AG04450 (cell line): ENCODE measurements around the gene ALOX12B. TPM values are rescaled to one million over a fixed set of nuclear protein-coding genes. Genes with fewer than 3 reads are reported as not detected.

Source experiments
- CTCF ChIA-PET: fragments of 300-600, 350-600 bp; formaldehyde crosslinking; extraction: SDS; loops from one replicate; lab custom pipeline; 2022; ENCODE audit warnings: antibody characterized with exemption, inconsistent platforms; lab: Charles Lee
- POLR2A ChIA-PET: fragments of 350-600 bp; formaldehyde crosslinking; extraction: SDS; loops from one replicate; lab custom pipeline; 2021; ENCODE audit warnings: antibody characterized with exemption, inconsistent platforms; lab: Yijun Ruan, JAX
- DNase-seq: peaks from one replicate; pipeline ENCODE4 v3.0.0-alpha.2; 2011; ENCODE audit warnings: low read depth, low spot score
- H3K27ac ChIP-seq: one replicate; pipeline ENCODE4 v1.5.1; 2012; ENCODE audit warnings: low read depth, low read length, control low read depth
- H3K27me3 ChIP-seq: one replicate; pipeline ENCODE4 v1.6.0; 2012; ENCODE audit warnings: low read length; ENCODE audit not compliant: control insufficient read depth, insufficient read depth
- H3K4me3 ChIP-seq: 2 replicates; pipeline ENCODE4 v1.5.1; 2011; ENCODE audit warnings: mild to moderate bottlenecking, low read depth, low read length, control low read depth
- H3K9me3 ChIP-seq: 2 replicates; pipeline ENCODE4 v1.5.1; 2012; ENCODE audit warnings: low read length; ENCODE audit not compliant: control insufficient read depth, insufficient read depth
- polyA plus RNA-seq: library from polyadenylated mRNA; depleted of rRNA; stranded (reverse); fragments of >200 nt; gene quantifications from 2 replicates; pipeline ENCODE4 v1.2.3, GENCODE V29; 2011
- TF ChIP-seq, protein P1 (sequence below): IDR thresholded peaks from 2 replicates; pipeline ENCODE4 v1.5.1; 2011; ENCODE audit warnings: low read depth, low read length, control low read depth, inconsistent platforms

ALOX12B gene
- polyA plus RNA-seq, 1 experiment: not detected

DNA sequence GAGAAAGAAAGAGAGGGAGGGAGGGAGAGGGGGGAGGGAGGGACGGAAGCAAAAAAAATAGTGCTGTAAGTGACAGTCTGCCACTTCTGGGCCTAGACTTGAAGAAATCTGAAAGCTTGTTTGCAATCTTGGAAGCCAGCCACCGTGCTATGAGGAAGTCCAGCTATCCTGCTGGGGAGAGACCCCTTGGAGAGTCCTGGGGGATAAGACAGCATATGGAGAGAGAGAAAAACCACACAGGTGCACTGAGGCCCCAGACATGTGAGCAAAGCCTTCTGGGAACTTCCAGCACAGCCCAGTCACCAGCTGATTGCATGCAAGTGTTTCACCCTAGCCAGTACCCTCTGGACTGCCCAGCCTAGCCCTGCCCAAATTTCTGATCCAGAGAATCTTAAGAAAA lies 12.6 kb upstream of the ALOX12B start:
- H3K27me3 ChIP-seq: peaks cover 18% of the 10 kb centered on the region
- DNase-seq: no peak
- CTCF ChIA-PET: interaction anchor here (0.7 to 2.0 kb wide), 2 partner anchors 19 to 26 kb away, joined by 3 to 10 read pairs; no protein-coding TSS in a partner anchor
- H3K4me3 ChIP-seq: no peak overlapping the region
- no peak overlapping the region for H3K27ac ChIP-seq
- no peaks in the 10 kb centered on the region for H3K9me3 ChIP-seq
- POLR2A ChIA-PET: no interaction called here
- TF ChIP-seq, protein P1, sequence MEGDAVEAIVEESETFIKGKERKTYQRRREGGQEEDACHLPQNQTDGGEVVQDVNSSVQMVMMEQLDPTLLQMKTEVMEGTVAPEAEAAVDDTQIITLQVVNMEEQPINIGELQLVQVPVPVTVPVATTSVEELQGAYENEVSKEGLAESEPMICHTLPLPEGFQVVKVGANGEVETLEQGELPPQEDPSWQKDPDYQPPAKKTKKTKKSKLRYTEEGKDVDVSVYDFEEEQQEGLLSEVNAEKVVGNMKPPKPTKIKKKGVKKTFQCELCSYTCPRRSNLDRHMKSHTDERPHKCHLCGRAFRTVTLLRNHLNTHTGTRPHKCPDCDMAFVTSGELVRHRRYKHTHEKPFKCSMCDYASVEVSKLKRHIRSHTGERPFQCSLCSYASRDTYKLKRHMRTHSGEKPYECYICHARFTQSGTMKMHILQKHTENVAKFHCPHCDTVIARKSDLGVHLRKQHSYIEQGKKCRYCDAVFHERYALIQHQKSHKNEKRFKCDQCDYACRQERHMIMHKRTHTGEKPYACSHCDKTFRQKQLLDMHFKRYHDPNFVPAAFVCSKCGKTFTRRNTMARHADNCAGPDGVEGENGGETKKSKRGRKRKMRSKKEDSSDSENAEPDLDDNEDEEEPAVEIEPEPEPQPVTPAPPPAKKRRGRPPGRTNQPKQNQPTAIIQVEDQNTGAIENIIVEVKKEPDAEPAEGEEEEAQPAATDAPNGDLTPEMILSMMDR: no peak

DNA sequence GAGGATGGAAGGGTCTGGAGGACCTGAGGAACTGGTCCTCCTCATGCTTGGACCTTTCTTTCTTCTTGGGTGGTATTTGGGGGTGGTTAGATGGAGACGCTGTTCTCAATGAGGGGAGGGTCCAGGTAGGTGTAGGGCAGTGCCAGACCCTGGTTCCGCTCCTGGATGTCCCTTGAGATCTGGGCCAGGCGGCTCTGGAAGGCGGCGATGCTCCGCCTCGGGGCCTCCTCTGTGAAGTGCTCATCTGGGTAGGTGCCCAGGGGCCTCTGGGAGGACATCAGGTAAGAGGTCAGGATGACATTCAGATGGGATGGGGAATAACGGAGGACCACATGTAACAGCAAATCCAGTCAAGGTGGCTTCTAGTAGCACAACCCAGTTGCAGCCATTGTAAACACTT lies 9.0 kb upstream of the ALOX12B start:
- ChIA-PET POLR2A (no interaction called here), CTCF (interaction anchor here (1.0 kb wide), 1 partner anchor 23 kb away, joined by 5 read pairs; no protein-coding TSS in a partner anchor)
- no peak for DNase-seq
- TF ChIP-seq, protein P1: no peak
- H3K4me3 ChIP-seq: no peak overlapping the region
- no peak overlapping the region for H3K27ac ChIP-seq
- H3K9me3 ChIP-seq: no peaks in the 10 kb centered on the region
- peaks cover 13% of the 10 kb centered on the region for H3K27me3 ChIP-seq

DNA sequence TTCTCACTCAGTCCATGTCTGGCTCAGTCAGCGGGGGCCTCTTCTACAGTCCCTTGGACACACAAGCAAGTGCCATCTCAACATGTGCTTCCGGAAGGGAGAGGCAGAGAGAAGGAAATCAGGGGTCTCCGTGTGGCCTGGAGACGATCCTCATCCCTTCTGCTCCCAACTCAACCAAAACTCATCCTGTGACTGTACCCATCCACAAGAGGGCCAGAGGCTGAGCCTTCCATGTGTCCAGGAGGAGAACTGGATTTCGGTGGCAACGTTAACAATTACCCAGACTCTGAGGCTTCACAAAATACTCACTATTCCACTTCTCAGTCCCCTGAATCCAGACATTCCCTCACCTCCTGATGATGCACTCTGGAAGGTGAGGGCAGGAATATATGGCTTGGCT lies 7.8 kb upstream of the ALOX12B start:
- no peak for DNase-seq
- TF ChIP-seq, protein P1: peak; percentile 10; the same call in 1 of the 2 replicates
- POLR2A ChIA-PET: no interaction called here
- peaks cover 19% of the 10 kb centered on the region for H3K27me3 ChIP-seq
- no peak overlapping the region for H3K27ac ChIP-seq
- no peaks in the 10 kb centered on the region for H3K9me3 ChIP-seq
- CTCF ChIA-PET: interaction anchor here (0.6 to 3.2 kb wide), 3 partner anchors 15 to 42 kb away, joined by 3 to 42 read pairs (median 8); partner anchors contain the start of gene ALOXE3
- no peak overlapping the region for H3K4me3 ChIP-seq

DNA sequence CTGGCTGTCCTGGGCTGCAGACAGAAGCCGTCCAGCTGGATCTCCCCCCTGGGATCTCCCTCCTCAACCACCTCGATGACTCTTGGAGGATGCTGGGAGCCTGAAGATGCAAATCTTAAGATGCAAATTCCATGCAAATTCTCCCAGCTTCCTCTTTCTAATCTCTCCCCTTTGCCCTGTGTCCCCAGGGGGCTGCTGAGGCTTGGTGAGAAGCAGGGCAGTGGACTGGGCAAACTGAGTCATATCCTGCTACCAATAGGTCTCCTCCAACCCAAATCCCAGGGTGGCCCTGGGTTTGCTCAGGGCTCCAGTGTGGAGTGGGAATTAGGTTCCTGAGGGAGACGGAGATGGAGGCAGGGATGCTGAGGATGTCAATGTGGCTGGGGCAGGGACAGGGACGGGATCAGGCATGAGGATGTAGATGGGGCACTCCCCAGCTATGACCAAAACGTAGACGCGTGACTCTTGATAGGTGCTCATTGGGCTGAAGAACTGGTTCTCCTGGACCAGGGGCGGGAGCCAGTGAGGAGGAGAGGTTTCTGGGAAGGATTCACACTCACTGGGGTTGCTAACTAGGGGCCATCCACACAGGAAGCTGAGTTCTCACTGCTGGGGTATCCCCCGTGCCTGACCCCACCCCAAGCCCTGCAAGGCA lies 3.6 kb upstream of the ALOX12B start:
- CTCF ChIA-PET: interaction anchor here (0.6 to 4.3 kb wide), 8 partner anchors 12 to 403 kb away, joined by 3 to 31 read pairs (median 4); partner anchors contain the start of gene ALOXE3
- TF ChIP-seq, protein P1: no peak
- DNase-seq: no peak
- H3K9me3 ChIP-seq: no peaks in the 10 kb centered on the region
- no peak overlapping the region for H3K4me3 ChIP-seq
- peaks cover 31% of the 10 kb centered on the region for H3K27me3 ChIP-seq
- no peak overlapping the region for H3K27ac ChIP-seq
- POLR2A ChIA-PET: interaction anchor here (0.7 kb wide), 1 partner anchor 48 kb away, joined by 7 read pairs; no protein-coding TSS in a partner anchor

DNA sequence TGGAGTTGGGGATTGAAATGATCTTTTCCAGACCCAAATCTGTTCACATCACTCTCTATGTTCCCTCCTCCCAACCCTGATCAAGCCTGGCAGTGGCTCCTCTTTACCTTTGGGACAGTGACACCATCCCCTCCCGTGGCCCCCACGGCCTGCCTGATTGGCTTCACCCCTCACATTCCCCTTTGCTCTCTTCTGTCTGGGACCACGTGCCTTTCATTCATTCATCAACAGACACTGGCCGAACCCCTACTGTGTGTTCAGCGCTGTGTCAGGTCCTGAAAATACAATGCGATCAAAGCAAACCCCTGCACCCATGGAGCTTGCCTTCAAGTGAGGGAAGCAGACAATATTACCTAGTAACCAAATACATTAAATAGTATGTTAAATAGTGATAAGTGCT lies 2.2 kb upstream of the ALOX12B start:
- POLR2A ChIA-PET: no interaction called here
- Histone ChIP-seq H3K27ac (no peak overlapping the region), H3K9me3 (no peaks in the 10 kb centered on the region), H3K27me3 (peaks cover 35% of the 10 kb centered on the region), H3K4me3 (no peak overlapping the region)
- TF ChIP-seq, protein P1: no peak
- no peak for DNase-seq
- CTCF ChIA-PET: interaction anchor here (1.5 to 2.3 kb wide), 2 partner anchors 28 to 29 kb away, joined by 3 to 12 read pairs; partner anchors contain the start of gene ALOXE3
